Measurements from ENCODE around the gene HECTD4.
A peak's percentile ranks its signal among the peaks of the same experiment; 100 is the strongest.
"Not testable (repeated sequence)": the region's sequence is repeated elsewhere in the genome, so short reads cannot be mapped to it uniquely, and the experiment has no call there.

Gene HECTD4, protein sequence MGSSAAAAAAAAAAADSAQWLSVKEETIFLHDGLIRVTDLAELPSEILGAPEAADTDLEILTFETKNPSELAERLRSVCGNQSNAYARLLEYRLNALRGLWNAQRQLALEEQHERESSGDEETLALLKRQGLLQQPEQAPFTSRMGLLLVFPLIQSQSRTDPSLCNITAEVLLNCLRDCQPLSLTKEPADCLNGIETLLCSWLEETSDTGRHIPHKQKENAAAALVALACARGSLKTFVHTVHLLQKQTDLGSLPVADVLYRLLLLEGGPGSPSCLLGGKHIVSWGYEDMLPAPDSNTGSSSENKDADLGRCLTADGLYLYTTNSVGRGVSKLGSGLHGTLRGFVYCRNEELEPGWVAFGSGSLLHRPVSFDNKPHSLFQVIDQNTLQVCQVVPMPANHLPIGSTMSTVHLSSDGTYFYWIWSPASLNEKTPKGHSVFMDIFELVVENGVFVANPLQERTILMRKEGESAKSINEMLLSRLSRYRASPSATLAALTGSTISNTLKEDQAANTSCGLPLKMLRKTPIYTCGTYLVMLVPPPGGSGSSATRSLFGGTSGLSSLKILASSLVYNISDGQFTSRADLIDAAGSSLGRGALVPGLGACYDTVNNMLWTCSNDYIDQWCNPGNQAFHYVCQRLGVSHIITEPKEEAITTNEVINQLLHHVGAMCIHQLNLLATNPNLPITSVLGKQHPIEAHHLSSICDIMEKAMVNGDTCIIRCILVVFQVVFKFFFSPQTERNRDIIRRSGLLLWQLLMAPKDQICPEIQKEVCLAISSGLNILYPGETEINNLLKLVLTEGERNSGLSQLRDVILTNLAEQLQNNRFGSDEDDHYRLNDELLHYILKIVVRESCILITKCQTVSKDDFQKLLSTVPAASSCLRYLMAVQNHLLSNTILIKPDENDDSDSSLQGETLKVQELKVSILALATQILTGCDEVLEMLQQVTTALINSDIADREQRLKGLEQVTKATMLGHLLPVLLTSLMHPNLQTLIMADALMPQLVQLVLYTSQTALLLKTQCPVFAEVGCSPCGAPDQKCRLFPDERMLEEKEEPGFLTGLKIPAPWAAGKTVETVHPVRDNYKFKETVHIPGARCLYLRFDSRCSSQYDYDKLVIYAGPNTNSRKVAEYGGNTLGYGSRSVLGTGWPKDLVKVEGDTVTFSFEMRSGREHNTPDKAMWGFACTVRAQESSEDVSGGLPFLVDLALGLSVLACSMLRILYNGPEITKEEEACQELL (N-terminal part only)

DNA sequence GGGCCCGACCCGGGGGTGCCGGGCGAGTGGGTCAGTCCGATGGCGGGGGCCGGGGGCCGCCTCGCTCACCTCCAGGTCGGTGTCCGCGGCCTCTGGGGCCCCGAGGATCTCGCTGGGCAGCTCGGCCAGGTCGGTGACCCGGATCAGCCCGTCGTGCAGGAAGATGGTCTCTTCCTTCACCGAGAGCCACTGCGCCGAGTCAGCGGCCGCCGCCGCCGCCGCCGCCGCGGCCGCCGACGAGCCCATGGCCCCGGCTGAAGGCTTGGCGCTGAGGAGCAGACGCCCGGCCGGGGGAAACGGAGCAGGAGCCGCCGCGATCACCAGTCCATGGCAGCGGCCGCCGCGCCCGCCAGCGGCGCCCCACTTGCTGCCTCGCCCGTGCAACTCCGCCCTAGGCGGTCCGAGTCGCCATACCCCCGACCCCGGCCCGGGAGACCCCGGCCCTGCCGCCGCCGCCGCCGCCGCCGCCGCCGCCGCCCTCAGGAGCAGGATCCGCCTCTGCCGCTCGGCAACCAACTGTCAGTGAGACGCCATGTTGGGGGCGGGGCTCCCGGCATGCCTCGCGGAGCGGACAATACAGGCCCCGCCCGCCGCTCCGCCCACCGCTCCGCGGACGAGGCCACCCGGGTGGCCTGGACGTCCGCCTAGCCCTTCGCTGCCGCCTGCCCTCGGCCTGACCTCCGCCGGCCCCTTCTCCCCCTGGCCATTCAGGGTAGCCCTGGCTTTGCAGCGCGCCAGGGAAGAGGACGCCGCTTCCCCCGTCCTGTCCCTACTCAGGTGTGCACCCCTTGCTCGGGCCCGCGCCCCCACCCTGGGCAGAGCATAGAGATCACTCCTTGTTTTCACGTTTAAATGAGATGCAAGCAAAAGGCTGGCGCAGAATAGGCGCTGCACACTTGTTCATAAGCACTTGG, at the start of gene HECTD4:
Gene HECTD4, minus strand, starts transcription at position 549 of the 914 bp plus-strand sequence. Its CDS starts 303 bp downstream, at position 246.
- DNase-seq = peak; percentile 89

DNA sequence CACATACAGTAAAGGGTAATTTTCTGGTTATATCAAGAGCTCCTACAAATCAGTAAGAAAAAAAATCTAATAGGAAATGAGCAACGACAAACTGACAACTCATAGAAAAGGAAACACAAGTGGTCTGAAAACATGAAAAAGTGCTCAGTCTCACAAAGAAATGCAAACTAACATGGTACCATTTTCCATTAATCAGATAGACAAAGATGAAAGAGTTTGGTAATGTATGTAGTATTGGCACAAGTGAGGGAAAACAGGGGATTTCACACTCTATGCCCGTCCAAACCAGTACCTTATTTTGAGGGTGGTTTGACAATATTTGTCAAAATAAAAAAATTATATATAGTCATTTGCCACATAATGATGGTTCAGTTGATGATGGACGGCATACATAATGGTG, 49.7 kb upstream of the HECTD4 start:
- no peak for DNase-seq

DNA sequence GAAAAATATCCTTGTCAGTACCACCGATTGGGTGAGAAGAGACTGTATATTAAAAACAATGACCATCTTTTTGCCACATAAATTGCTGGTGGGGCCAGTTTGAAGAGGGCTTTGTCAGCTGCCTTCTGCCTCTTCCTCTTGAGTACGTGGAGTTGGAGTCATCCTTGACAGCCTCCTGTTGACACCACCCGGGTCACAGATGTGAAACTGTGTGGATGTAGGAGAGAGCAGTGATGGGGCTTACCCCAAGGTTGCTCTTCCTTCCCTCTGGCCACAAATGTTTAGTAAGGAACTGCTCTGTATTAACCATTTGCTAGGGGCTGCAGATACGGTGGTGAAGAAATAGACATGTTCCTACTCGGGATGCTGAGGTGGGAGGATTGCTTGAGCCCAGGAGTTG, 48.7 kb upstream of the HECTD4 start:
- DNase-seq = no peak

DNA sequence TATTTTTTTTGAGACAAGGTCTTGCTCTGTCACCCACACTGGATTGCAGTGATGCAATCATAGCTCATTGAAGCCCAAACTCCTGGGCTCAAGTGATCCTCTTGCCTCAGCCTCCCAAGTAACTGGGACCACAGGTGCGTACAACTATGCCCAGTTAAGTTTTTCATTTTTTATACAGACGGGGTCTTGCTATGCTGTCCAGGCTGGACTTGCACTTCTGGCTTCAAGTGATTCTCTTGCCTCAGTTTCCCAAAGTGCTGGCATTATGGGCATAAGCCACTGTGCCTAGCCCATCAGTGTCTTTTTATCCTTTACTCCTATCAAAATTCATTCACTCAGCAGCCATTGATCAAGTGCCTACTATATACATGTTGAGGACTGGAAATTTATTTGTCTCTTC, 45.5 kb upstream of the HECTD4 start:
- DNase-seq = no peak

DNA sequence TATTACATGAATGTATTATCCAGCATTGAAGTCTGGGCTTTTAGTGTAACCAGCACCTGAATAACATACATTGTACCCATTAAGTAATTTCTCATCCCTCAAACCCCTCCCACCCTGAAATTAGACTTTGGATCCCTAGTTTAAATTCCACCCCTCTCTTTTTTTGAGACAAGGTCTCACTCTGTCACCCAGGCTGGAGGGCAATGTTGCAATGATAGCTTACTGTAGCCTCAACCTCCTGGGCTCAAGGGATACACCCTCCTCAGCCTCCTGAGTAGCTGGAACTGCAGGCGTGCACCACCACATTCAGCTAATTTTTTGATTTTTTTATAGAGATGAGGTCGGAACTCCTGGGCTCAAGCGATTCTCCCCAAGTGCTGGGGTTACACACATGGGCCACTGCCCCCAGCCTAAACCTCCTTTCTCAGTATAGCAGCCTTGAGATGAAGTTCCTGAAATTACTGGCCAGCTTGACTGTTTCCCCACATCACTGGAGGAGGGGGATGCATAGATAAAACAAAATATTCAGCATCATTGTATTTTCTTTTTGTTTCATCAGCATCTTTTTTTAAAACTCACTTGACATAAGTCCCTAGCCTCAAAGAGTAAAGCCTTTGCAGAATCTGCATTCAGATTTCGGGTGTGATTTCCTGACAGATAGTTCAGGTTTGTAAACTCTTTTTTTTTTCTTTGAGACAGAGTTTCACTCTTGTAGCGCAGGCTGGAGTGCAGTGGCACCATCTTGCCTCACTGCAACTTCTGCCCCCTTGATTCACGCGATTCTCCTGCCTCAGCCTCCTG, 43.6 kb upstream of the HECTD4 start:
- no peak for DNase-seq

DNA sequence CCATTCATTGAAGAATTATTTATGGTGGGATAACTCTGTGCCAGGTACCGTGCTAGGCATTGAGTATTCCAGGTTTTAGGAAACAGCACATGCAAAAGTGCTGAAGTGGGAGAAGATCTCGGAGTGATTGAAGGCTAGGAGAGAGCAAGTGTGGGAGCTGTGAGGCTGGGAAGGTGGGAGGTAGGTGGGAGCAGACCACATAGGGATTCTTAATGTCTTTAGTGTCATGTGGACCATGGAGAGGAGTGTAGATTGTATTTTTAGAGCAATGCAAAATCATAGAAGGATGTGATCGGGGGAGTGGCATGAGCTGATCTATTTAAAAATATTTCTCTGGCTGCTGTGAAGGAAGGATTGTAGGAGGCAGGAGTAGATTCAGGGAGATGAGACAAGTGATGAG, 41.9 kb upstream of the HECTD4 start:
- DNase-seq = no peak

DNA sequence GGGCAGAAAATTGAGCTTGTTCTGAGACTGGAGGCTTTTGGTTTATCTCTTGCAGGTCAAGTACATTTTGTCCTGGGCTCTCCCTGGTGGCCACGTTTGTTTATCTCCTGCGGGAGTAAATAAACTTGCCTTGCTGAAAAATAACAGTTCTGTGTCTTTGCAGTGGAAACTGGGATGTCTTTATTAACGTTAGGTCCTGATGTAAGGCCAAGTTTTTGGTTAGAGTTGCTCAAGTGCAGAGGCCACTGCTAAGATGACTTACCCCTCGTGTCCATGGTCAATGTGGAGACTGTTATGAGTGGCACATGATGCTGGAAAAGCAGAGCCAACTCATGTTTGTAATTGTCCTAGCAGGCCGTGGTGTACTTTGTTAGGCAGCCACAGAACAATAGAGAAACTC, 40.3 kb upstream of the HECTD4 start:
- DNase-seq = no peak

DNA sequence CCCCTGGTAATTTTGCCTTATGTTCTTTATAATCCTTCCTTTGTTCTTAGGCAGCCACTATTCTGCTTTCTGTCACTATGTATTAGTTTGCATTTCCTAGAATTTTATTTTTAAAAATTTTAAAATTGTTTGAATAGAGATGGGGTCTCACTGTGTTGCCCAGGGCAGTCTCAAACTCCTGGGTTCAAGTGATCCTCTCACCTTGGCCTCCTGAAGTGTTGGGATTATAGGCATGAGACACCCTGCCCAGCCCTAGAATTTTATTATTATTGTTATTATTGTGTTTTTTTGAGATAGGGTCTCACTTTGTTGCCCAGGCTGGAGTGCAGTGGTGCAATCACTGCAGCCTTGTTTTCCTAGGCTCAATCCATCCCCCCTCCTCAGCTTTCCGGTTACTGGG, 39.1 kb upstream of the HECTD4 start:
- no peak for DNase-seq

DNA sequence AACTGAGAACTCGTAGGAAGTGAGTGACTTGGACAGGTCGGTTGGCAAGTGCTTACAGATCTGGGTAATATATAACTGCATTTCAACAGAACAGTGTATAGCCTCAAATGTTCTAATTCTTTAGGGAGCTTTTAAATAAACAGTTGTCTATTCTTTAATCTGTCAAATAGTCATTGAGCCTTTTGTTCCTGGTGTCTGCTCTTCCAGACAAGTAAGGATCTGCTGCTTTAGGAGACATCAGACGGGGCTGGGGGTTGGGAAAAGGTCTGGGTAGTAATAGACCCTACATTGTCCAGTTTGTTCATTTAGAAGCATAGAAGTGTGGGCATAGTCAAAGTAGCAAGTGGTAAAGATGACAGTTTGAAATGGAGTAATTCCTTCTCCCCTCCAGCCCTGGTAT, 38.5 kb upstream of the HECTD4 start:
- no peak for DNase-seq

DNA sequence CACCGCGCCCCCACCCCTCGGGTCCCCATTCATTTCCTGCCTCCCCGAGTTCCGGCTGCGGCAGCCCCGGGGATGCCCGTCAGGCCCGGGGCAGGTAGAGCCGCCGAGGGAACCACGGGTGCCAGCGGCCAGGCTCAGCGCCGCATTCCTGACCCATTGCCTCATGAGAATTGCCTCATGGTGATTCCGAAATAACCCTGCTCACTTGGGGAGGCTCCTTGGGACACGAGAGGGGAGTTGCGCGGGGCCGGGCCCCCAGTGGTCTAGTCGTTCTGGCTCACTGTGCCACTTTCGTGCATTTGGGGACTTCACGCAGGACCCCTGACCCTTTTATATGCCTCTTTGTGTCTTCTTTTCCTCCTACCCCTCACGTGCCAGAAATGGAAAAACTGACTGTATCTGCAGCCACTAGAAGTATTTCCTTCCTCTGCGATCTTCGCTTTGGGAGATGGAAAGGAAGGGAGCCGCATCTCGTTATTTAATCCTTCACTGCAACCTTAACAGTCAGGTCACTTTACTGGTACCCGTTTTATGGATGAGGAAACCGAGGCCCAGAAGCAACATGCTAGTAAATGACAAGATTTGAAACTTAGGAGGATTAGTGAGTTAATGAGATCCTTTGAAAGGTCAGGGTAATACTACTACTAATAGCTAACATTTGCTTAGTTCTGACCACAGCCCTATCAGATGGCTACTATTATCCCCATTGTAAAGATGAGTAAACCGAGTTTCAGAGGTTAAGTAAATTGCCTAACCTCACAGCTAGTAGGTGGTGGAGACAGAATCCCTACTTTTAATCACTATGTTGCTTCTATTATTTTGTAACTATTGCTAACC, 37.3 kb upstream of the HECTD4 start:
- peak; percentile 28 for DNase-seq

DNA sequence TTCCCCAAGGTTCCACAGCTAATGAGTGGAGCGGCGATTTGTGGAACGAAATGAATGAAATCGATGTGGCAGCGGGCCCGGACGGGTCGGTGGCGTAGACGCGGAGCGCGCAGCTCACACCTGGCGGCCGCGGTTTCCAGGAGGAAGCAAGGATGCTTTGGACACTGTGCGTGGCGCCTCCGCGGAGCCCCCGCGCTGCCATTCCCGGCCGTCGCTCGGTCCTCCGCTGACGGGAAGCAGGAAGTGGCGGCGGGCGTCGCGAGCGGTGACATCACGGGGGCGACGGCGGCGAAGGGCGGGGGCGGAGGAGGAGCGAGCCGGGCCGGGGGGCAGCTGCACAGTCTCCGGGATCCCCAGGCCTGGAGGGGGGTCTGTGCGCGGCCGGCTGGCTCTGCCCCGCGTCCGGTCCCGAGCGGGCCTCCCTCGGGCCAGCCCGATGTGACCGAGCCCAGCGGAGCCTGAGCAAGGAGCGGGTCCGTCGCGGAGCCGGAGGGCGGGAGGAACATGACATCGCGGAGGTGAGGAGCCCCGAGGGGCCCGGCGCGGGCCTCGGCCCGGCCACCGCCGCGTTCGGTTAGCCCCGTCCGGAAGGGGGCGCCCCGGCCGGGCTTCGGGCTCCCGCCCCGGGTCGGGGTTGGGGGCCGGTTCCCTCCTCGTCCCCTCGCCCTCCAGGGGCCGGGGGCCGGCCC, 36.5 kb upstream of the HECTD4 start, which contains the start of gene PTPN11:
Gene PTPN11, plus strand, starts transcription at position 340 of the 689 bp plus-strand sequence. Its CDS starts 165 bp downstream, at position 505.
- peak; percentile 92 for DNase-seq

DNA sequence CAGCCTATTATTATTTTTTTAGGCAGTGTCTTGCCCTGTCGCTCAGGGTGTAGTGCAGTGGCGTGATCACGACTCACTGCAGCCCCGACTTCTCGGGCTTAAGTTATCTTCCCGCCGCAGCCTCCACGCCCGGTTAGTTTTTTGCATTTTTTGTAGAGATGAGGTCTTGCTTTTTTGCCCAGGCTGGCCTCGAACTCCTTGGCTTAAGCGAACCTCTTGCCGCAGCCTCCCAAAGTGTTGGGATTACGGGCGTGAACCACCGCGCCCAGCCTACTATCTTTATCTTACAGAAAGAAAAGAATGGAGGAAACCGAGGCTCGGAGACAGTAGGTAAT, 36.0 kb upstream of the HECTD4 start:
- DNase-seq = no peak

DNA sequence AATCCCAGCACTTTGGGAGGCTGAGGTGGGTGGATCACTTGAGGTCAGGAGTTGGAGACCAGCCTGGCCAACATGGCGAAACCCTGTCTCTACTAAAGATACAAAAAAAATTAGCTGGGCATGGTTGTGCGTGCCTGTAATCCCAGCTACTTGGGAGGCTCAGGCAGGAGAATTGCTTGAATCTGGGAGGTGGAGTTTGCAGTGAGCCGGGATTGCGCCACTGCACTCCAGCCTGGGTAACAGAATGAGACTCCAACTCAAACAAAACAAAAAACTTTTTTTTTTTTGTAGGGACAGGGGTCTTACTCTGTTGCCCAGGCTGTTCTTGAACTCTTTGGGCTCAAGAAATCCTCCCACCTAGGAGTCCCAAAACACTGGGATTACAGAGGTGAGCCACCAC, 33.2 kb upstream of the HECTD4 start:
- not testable (repeated sequence) for DNase-seq

DNA sequence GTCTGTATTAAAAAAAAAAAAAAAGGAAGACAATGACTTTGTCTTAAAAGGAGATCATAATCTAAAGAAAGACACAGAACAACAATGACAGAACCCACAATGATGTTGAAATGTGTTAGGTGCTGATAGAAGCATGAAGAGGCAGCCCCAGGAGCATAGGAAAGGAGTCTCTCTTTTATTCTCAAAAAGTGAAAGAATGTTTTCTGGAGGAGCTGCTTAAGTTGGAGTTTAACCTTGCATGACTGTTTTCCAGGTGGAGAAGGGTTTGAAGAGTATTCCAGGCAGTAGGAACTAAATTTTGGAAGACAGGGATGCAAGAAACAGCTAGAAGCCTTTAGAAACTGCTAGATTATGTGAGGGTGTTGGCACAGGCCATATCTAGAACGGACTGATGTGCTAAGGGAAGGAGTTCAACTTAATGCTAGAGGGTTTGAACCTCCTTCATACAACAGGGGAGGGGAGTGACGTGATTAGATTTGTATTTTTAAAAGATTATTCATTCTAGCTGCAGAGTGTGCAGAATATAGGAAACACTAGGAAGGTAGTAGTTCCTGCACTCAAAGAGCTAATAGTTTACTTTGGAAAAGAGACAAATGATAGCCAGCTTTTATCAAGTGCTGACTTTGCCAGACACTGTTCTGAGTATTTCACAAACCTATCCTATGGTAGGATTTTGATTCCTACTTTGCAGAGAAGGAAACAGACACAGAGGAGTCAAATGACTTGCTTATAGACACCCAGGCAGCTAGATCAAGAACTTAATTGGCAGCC, 31.8 kb upstream of the HECTD4 start:
- DNase-seq = no peak

DNA sequence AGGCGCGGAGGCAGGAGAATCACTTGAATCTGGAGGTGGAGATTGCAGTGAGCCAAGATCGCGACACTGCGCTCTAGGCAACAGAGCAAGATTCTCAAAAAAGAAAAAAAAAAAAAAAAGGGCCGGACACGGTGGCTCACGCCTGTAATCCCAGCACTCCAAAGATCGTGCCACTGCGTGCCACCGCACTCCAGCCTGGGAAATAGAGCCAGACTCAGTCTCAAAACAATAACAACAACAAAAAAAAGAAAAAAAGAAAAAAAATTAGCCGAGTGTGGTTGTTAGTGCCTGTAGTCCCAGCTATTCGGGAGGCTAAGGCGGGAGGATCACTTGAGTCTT, 27.6 kb upstream of the HECTD4 start:
- DNase-seq = no peak

DNA sequence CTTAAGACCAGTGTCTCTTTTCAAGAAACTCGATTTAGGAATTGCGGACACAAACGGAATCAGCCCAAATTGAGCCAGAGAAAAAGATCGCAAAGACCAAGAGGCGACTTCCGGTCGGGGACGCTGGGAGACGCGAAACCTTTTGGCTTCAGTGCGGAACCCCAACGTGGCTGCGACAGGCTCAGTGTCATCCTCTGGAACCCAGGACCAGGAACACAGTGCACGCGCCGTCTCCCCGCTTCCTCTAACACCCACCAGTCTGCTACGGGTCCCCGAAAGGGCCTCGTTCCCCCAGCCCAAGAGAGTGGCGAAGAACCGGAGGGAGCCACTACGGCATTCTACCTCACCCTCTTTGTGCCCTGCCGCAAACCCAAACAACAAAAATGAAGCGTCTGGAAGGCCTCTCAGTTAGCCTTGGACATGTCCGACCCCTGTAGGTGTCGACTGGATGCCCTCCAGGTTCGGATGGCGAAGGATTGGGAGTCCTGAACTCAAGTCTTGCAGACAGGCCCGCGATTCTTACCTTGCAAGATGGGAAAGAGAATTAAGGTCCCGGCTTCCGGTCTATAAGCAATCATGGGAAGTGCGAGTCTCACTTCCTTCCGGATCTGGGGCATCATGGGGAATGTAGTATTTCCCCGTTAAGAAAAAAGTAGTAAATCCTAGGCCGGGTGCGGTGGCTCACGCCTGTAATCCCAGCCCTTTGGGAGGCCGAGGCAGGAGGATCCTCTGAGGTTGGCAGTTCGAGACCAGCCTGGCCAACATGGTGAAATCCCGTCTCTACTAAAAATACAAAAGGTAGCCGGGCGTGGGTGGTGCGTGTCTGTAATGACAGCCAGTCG, 27.1 kb upstream of the HECTD4 start, which contains the start of gene RPL6:
Gene RPL6, minus strand, starts transcription at position 542 of the 842 bp plus-strand sequence. CDS start 949 bp downstream, outside the sequence.
- DNase-seq = peak; percentile 69

DNA sequence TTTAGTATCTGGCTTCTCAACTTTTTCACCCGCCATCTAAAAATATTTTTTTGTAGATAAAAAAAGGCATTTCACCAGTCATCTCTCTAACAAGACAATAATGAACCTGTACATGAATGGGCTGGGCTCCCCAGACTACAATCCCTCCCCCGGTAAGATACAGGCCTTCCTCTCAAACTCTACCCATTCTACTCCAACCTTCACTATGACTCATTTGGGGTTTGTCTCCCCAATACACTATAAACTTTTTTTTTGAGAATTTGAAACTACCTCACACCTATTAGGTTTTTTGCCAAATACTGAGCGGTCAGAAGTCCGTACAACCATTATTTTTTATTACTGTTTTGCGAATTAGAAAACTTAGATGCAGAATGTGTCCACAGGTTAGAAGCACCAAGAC, 26.4 kb upstream of the HECTD4 start:
- DNase-seq = peak; percentile 18

DNA sequence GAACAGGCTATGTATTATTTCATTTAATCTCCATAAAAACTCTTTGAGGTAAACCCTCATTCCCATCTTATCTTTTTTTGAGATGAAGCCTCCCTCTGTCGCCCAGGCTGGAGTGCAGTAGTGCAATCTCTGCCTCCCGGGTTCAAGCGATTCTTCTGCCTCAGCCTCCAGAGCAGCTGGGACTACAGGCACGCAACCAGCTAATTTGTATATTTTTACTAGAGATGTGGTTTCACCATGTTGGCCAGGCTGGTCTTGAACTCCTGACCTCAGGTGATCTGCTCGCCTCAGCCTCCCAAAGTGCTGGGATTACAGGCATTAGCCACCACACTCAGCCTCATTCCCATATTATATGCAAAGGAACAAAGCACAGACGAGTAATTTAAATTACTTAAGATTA, 25.5 kb upstream of the HECTD4 start:
- DNase-seq = not testable (repeated sequence)
